ENCODE data around the gene DHX30.

The DHX30 gene

DNA sequence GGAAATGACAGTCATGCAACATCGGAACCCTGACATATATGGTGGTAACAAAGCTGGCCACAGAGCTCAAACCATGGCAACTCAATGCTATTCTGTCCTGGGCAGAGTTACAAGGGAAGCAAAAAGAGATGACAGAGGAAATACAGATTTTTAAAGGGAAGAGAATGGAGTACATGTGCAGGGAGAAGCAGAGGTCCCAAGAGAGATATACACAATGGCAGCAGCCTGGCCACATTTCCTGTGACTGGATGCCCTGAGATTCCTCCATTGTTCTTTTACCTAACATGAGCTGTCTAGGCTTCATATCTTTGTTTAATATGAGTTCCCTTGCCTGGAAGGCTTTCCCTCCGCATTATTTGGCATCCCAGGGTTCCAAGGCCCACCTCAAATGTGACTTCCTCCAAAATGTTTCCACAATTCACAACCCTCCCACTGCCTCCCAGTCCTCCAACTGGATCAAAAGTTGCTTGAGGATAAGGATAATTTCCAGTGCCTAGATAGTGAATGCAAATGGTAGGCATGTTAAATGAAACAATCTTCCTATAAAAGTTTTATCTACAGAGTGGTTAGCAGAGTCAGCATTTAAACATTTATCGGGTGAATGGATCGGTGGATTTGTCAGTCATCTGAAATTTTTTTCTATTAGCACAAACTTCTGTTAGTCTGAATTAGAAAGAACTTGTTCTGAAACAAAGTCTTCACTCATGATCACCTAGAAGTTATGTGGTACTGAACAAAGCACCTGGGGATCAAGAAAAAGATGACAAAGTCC lies 86.2 kb downstream of the DHX30 start:
- no peak for DNase-seq

DNA sequence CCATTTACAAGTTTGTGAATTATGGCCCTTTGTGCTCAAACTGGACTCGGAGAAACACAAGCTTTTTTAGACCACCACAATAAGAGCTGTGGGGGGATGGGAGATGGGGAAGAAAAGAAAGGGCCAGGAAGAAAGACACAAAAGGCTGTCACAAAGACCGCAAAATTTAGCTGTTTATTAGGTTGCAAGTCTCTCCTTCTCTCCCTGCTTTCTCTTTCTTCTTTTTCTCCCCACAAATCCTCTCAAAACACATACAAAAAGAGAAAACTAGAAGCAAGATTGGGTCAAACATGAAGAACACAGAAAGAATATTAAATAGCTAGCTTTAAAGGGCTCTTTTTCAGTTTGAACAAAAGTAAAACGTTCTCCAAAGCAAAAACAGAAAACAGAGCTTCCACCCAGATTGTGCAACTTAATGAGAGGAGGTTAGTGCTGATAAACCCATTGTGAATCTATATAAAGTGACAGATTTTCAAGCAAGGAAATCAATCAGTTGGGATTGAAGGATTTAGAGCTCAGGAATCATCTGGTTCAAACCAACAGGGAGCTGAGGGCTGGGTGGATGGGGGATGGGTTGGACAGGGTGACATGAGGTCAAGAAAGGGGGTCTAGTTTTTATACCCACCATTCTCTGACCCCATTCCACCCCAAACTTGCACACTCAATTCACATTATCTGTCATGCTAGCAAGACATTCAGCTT lies 87.3 kb downstream of the DHX30 start:
- peak in 1 of 2 experiments; percentile 11 for DNase-seq

GRCh38 chr3:47890828-47891612 lies 88.1 kb downstream of the DHX30 start:
- peak in 1 of 2 experiments; percentile 18 for DNase-seq

- DNase-seq, result no peak
These were observed 88.7 kb downstream of the DHX30 start for GRCh38 chr3:47891613-47892005.

DNA sequence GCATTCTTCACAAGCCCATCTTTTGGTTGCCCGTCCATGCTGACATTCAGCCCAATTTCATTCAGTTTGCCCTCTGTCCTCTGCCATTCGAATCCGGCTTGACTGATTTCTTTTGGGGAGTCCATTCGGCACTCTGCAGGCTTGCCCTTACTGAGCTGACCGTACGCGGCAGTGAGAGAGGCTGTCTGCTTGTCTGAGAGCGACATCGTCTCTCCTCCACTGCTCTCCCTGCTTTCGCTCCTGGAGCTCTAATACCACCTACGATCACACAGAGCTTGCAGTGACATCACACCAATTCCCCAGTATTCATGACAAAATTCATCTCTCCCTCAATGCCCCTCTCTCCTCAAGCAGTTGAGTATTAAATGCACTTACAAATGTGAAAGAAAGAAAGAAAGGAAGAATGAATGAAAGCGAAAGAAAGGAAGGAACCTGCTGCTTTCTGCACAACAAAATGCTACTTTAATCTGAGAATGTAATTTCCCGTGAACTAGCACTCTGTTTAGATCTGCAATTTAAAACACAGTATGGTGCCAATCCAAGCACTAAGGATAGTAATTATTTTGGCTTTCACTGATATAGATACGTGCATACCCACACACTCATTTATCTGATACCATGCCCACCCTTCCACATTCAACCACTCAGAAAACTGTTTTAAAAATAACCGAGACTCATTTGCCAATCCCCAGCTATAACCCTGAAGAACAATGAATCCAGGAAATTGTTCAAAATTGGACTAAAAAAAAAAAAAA lies 89.5 kb downstream of the DHX30 start:
- no peak for DNase-seq

- DNase-seq, result no peak
These were observed 92.3 kb downstream of the DHX30 start for GRCh38 chr3:47895241-47895640.

DNA sequence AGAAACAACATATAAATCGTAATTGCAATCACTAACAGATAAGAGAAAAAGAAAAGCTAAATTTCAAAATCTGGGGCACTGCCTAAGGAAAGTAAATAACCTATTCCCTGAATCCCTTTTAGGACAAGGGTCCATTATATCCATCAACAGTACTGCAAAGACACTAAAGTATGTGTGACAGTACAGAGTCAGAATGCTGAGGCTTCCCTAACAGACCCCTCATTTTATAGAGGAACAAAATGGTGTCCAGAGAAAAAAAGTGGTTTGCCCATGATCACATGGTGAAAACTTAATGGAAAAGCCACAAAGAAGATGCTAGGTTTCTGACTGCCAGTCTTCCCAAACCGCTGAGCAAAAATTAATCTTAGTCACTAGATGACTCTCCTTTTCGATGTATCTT lies 93.8 kb downstream of the DHX30 start:
- no peak for DNase-seq

- no peak for DNase-seq
These were observed 95.0 kb downstream of the DHX30 start for GRCh38 chr3:47897954-47898353.

DNA sequence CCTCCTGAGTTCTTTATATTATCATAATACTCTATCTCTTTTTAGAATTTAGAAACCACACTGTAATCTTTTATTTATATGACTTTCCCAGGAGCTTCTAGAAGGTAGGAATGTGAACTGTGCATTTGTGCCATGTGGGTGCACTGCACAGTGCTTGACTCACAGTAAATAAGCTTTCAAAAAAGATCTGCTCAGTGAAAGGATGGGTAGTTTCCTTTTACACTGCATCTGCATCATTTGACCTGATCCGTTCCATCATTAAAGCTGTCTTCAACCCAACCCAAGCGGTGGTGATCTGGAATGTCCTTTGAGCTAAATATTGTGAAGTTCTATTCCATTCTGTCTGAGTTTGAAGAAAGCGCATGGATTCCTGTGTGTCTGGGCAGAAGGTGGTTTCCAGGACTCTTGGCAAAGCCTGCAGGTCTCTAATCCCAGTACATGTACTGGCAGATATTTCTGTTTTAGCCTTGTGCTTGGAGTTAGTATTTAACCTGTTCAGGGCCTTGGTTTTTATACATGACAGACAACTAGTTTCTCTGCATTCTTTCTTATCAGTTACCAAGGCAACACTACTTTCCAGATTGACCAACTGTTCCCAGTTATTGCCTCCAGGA lies 96.7 kb downstream of the DHX30 start:
- DNase-seq, result no peak
